CD4-positive, CD25-positive, alpha-beta regulatory T cell (primary cell): ENCODE measurements around the gene SSR3. TPM values are rescaled to one million over a fixed set of nuclear protein-coding genes. Genes with fewer than 3 reads are reported as not detected.

Source experiments
- ATAC-seq, 2 donors: fragments of 150-1000 bp; cut with Tn5 transposase; one replicate each; pipeline ENCODE4 v1.10.0; 2021; ENCODE audit warnings: low read depth in 2 of 2, moderate number of reproducible peaks in 2 of 2, moderate library complexity in 1 of 2
- DNase-seq, 3 donors: peaks; one replicate each; pipeline versions ENCODE4 v3.0.0 to v3.0.0-alpha.2; 2012 to 2022; ENCODE audit warnings: mixed read lengths in 1 of 3
- H3K27ac ChIP-seq: one replicate; pipeline ENCODE4 v1.7.0; 2013; ENCODE audit warnings: mild to moderate bottlenecking, low read length; ENCODE audit not compliant: insufficient read depth, poor library complexity, severe bottlenecking
- H3K27me3 ChIP-seq: one replicate; pipeline ENCODE4 v1.7.0; 2013; ENCODE audit warnings: low read length; ENCODE audit not compliant: control insufficient read depth, insufficient read depth
- H3K36me3 ChIP-seq: one replicate; pipeline ENCODE4 v1.7.0; 2013; ENCODE audit warnings: mild to moderate bottlenecking, low read length, moderate library complexity; ENCODE audit not compliant: control insufficient read depth, insufficient read depth
- H3K4me1 ChIP-seq: 2 replicates; pipeline ENCODE4 v1.7.0; 2013; ENCODE audit warnings: mild to moderate bottlenecking, low read length; ENCODE audit not compliant: insufficient read depth, control insufficient read depth, poor library complexity, severe bottlenecking
- H3K4me3 ChIP-seq: one replicate; pipeline ENCODE4 v1.7.0; 2013; ENCODE audit warnings: low read depth, mild to moderate bottlenecking, low read length, moderate library complexity
- H3K9me3 ChIP-seq, 2 experiments: 1 replicate in 1 of 2; 2 replicates in 1 of 2; pipeline ENCODE4 v1.7.0; 2013; ENCODE audit warnings: low read length in 2 of 2, mild to moderate bottlenecking in 1 of 2, moderate library complexity in 1 of 2; ENCODE audit not compliant: control insufficient read depth in 2 of 2
- H3K27ac Mint-ChIP-seq, 3 donors: one replicate each; pipeline ENCODE4 v1.8.0; 2020 to 2022; ENCODE audit warnings: mild to moderate bottlenecking in 3 of 3, mixed read lengths in 3 of 3, moderate library complexity in 2 of 3
- H3K27me3 Mint-ChIP-seq: one replicate; pipeline ENCODE4 v1.8.0; 2022; ENCODE audit warnings: mild to moderate bottlenecking, mixed read lengths
- H3K36me3 Mint-ChIP-seq: one replicate; pipeline ENCODE4 v1.8.0; 2020; ENCODE audit warnings: mixed read lengths
- H3K4me1 Mint-ChIP-seq, 4 donors: one replicate each; pipeline ENCODE4 v1.8.0; 2020 to 2022; ENCODE audit warnings: mixed read lengths in 4 of 4, mild to moderate bottlenecking in 1 of 4
- H3K4me3 Mint-ChIP-seq, 4 donors: one replicate each; pipeline ENCODE4 v1.8.0; 2020 to 2022; ENCODE audit warnings: mild to moderate bottlenecking in 4 of 4, mixed read lengths in 4 of 4, moderate library complexity in 3 of 4
- H3K9me3 Mint-ChIP-seq, 7 donors: one replicate each; pipeline ENCODE4 v1.8.0; 2020 to 2022; ENCODE audit warnings: mixed read lengths in 7 of 7, mild to moderate bottlenecking in 3 of 7, moderate library complexity in 2 of 7
- polyA plus RNA-seq, 4 donors: library from polyadenylated mRNA; unstranded; fragments of 300-500 nt; fragmentation: Illumina TruSeq; gene quantifications; one replicate each; pipeline ENCODE4 v1.2.3, GENCODE V29; 2021
- total RNA-seq: library from RNA; stranded (reverse); gene quantifications from one replicate; pipeline ENCODE4 v1.2.3, GENCODE V29; 2022

The SSR3 gene
- total and polyA plus RNA-seq, 5 donors from 2014 or later, result 73.9 to 183 (median 134) TPM

DNA sequence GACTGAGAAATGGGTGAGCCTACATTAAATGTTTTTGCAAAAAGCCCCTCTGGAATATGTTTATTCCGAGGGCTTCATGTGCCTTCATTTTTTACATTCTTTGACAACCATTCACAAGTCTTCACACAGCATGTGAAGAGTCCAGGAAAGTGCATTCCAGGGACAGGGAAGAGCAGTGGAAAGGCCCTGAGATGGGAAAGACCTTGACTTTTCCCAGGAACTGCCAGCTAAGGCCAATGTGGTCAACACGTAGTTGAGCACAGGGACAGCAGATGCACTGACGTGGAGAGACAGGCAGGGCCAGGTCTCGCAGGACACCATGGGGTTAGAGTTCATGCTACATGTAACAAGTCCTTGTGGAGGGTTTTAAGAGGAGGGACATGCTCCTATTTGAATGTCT lies 21.7 kb downstream of the SSR3 start:
- ATAC-seq (no peak), DNase-seq (no peak)
- Histone ChIP-seq H3K4me1 (no peaks in the 10 kb centered on the region), H3K9me3 (no peaks in the 10 kb centered on the region), H3K27me3 (no peaks in the 10 kb centered on the region), H3K27ac (no peak overlapping the region), H3K36me3 (peaks cover 6% of the 10 kb centered on the region), H3K4me3 (no peak overlapping the region)
- no peak overlapping the region for H3K27ac Mint-ChIP-seq
- no peaks in the 10 kb centered on the region for H3K9me3 Mint-ChIP-seq
- H3K4me3 Mint-ChIP-seq, result no peak overlapping the region
- H3K4me1 Mint-ChIP-seq, result peaks cover 0 to 4% (median under 1%) of the 10 kb centered on the region in 4 donors
- H3K27me3 Mint-ChIP-seq, result no peaks in the 10 kb centered on the region
- H3K36me3 Mint-ChIP-seq, result peaks cover 40% of the 10 kb centered on the region

- Histone ChIP-seq H3K27ac (no peak overlapping the region), H3K4me1 (no peaks in the 10 kb centered on the region), H3K27me3 (no peaks in the 10 kb centered on the region), H3K9me3 (no peaks in the 10 kb centered on the region), H3K4me3 (no peak overlapping the region), H3K36me3 (peaks cover 4% of the 10 kb centered on the region)
- ATAC-seq, result no peak
- Mint-ChIP-seq H3K4me1 (peaks cover 0 to 4% (median under 1%) of the 10 kb centered on the region in 4 donors), H3K27me3 (no peaks in the 10 kb centered on the region), H3K27ac (peak overlapping the region in 1 of 3 donors; percentile 12), H3K9me3 (no peaks in the 10 kb centered on the region), H3K36me3 (peaks cover 40% of the 10 kb centered on the region), H3K4me3 (no peak overlapping the region)
- no peak for DNase-seq
Measured at GRCh38 chr3:156532730-156533129, 22.2 kb downstream of the SSR3 start.

DNA sequence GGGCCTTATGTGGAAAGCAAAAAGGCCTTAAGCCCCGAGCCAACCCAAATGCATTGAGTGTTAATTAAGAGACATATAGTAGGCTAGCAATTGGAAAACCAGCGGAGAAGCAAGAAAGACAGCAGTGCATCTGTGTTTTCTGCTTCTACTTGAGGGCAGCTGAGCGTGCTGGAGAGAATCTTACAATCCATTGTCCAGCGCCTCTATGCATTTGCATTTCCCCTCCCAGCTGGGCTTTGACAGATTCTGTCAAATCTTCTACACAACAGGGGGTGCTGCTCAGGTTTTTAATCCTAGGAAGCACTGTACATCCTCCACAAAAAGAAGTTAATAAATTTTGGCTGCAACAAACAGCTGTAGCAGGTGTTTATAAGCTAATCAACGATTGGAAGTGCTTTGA lies 23.9 kb downstream of the SSR3 start:
- Mint-ChIP-seq H3K27me3 (no peaks in the 10 kb centered on the region), H3K27ac (no peak overlapping the region), H3K4me3 (no peak overlapping the region), H3K9me3 (no peaks in the 10 kb centered on the region), H3K36me3 (peaks cover 40% of the 10 kb centered on the region), H3K4me1 (peaks cover 0 to 4% (median under 1%) of the 10 kb centered on the region in 4 donors)
- no peaks in the 10 kb centered on the region for H3K27me3 ChIP-seq
- no peaks in the 10 kb centered on the region for H3K4me1 ChIP-seq
- no peaks in the 10 kb centered on the region for H3K36me3 ChIP-seq
- ATAC-seq, result no peak
- H3K4me3 ChIP-seq, result no peak overlapping the region
- no peak for DNase-seq
- no peak overlapping the region for H3K27ac ChIP-seq
- no peaks in the 10 kb centered on the region for H3K9me3 ChIP-seq

GRCh38 chr3:156527060-156527459 lies 27.9 kb downstream of the SSR3 start:
- Histone ChIP-seq H3K27ac (no peak overlapping the region), H3K4me3 (no peak overlapping the region), H3K36me3 (no peaks in the 10 kb centered on the region), H3K9me3 (no peaks in the 10 kb centered on the region), H3K27me3 (no peaks in the 10 kb centered on the region), H3K4me1 (peaks cover 15% of the 10 kb centered on the region)
- ATAC-seq (no peak), DNase-seq (no peak)
- no peak overlapping the region for H3K4me3 Mint-ChIP-seq
- peaks cover 20 to 26% (median 22%) of the 10 kb centered on the region in 4 donors for H3K4me1 Mint-ChIP-seq
- H3K27me3 Mint-ChIP-seq, result peaks cover 7% of the 10 kb centered on the region
- peaks cover 0 to 5% (median 0%) of the 10 kb centered on the region in 7 donors for H3K9me3 Mint-ChIP-seq
- H3K36me3 Mint-ChIP-seq, result peaks cover 19% of the 10 kb centered on the region
- no peak overlapping the region for H3K27ac Mint-ChIP-seq

DNA sequence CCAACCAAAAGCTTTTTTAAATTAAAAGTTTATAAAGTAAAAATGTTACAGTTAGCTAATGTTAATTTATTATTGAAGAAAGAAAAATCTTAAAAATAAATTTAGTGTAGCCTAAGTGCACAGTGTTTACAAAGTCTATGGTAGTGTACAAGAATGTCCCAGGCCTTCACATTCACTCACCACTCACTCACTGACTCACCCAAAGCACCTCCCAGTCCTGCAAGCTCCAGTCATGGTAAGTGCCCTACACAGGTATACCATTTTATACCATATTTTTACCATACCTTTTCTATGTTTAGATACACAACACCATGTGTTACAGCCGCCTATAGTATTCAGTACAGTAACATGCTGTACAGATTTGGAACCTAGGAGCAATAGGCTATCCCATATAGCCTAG lies 29.1 kb downstream of the SSR3 start:
- Mint-ChIP-seq H3K27me3 (peaks cover 7% of the 10 kb centered on the region), H3K4me3 (no peak overlapping the region)

GRCh38 chr3:156522673-156523072 lies 32.2 kb downstream of the SSR3 start:
- Histone ChIP-seq H3K9me3 (no peaks in the 10 kb centered on the region), H3K27ac (no peak overlapping the region), H3K4me3 (no peak overlapping the region), H3K36me3 (no peaks in the 10 kb centered on the region), H3K4me1 (peaks cover 15% of the 10 kb centered on the region), H3K27me3 (no peaks in the 10 kb centered on the region)
- Mint-ChIP-seq H3K9me3 (peaks cover 0 to 5% (median 0%) of the 10 kb centered on the region in 7 donors), H3K36me3 (peaks cover under 1% of the 10 kb centered on the region), H3K27me3 (peaks cover 19% of the 10 kb centered on the region), H3K4me3 (peak overlapping the region in 2 of 4 donors; percentile 43 to 81), H3K27ac (peak overlapping the region; percentile 11 to 95 (median 48)), H3K4me1 (peaks cover 20 to 24% (median 22%) of the 10 kb centered on the region in 4 donors)
- no peak for DNase-seq
- ATAC-seq, result no peak

More for the DNA sequence above, 29.1 kb downstream of the SSR3 start:
- Mint-ChIP-seq H3K36me3 (peaks cover 19% of the 10 kb centered on the region), H3K4me1 (peaks cover 20 to 26% (median 22%) of the 10 kb centered on the region in 4 donors), H3K27ac (no peak overlapping the region), H3K9me3 (peaks cover 0 to 5% (median 0%) of the 10 kb centered on the region in 7 donors)
- DNase-seq (no peak), ATAC-seq (no peak)
- Histone ChIP-seq H3K9me3 (no peaks in the 10 kb centered on the region), H3K36me3 (no peaks in the 10 kb centered on the region), H3K27ac (no peak overlapping the region), H3K4me1 (peaks cover 15% of the 10 kb centered on the region), H3K4me3 (no peak overlapping the region), H3K27me3 (no peaks in the 10 kb centered on the region)

DNA sequence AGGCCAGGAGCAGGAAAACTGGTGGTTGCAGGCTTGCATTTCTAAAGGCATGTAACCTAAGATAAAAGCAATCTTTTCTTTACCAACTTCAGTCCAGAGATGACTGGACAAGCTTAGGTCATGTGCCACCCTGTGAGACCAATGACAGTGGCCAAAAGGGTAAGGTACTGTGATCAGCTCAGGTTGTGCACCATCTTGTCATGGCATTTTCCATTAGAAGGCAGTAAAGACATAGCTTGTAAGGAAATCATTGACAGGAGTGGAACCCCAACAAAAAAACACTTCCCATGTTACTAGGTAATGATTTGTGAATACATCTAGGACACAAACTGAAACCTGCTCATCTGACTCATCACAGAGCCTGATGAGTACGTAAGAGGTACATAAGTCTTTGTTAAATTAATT lies 35.2 kb downstream of the SSR3 start:
- no peak overlapping the region for H3K4me3 ChIP-seq
- Mint-ChIP-seq H3K9me3 (peaks cover 0 to 6% (median 0%) of the 10 kb centered on the region in 7 donors), H3K36me3 (no peaks in the 10 kb centered on the region), H3K4me1 (peaks cover 17 to 19% (median 18%) of the 10 kb centered on the region in 4 donors), H3K4me3 (no peak overlapping the region), H3K27ac (no peak overlapping the region), H3K27me3 (peaks cover 18% of the 10 kb centered on the region)
- no peaks in the 10 kb centered on the region for H3K36me3 ChIP-seq
- peak in 1 of 3 donors; percentile 48 for DNase-seq
- H3K27me3 ChIP-seq, result peaks cover 3% of the 10 kb centered on the region
- no peaks in the 10 kb centered on the region for H3K9me3 ChIP-seq
- ATAC-seq, result no peak
- peaks cover 8% of the 10 kb centered on the region for H3K4me1 ChIP-seq
- H3K27ac ChIP-seq, result no peak overlapping the region

DNA sequence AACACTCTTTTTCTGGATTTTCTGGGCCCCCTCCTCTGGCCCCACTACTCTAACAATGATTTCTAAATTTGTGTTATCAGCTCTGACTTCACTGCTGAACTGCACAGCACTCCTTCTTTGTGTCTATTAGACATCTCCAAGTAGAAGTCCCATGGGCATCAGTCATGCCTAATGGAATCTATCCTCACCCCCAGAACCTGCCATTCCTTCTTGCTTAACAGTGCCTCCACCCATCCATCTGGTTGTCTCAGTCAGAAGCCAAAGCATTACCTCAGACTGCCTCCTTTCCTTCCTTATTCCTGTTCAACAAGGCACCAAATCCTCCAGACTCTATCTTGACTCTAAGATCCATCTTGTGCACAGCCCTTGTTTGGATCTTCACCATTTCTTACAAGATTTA lies 36.2 kb downstream of the SSR3 start:
- no peak overlapping the region for H3K27ac Mint-ChIP-seq
- H3K36me3 Mint-ChIP-seq, result no peaks in the 10 kb centered on the region

More for the DNA sequence above, 36.2 kb downstream of the SSR3 start:
- DNase-seq (no peak), ATAC-seq (no peak)
- peaks cover 12% of the 10 kb centered on the region for H3K27me3 Mint-ChIP-seq
- Histone ChIP-seq H3K9me3 (no peaks in the 10 kb centered on the region), H3K4me1 (peaks cover 6% of the 10 kb centered on the region), H3K36me3 (no peaks in the 10 kb centered on the region), H3K27ac (no peak overlapping the region), H3K4me3 (no peak overlapping the region), H3K27me3 (peaks cover 3% of the 10 kb centered on the region)
- peaks cover 7 to 12% (median 10%) of the 10 kb centered on the region in 4 donors for H3K4me1 Mint-ChIP-seq
- H3K4me3 Mint-ChIP-seq, result peak overlapping the region in 1 of 4 donors; percentile 27
- peaks cover 0 to 3% (median 0%) of the 10 kb centered on the region in 7 donors for H3K9me3 Mint-ChIP-seq
